PC-3 (cell line): ENCODE results near the gene RECQL5. TPM values are rescaled to one million over a fixed set of nuclear protein-coding genes. Genes with fewer than 3 reads are reported as not detected.

Experiments
- ATAC-seq: fragments of 200-7000 bp; cut with Tn5 transposase; 2 replicates; pipeline ENCODE4 v1.9.1; 2020; ENCODE audit warnings: mild to moderate bottlenecking, moderate library complexity
- BruUV-seq: library from RNA; stranded (reverse); fragments of 400-500 nt; replicated peaks from 2 replicates; lab custom pipeline; 2021; lab: Mats Ljungman, UMichigan
- CTCF ChIA-PET: fragments of 300-600 bp; sonication (Branson Sonifier 250); formaldehyde crosslinking; loops from one replicate; lab custom pipeline; 2022; ENCODE audit warnings: antibody characterized with exemption; lab: Charles Lee
- POLR2A ChIA-PET: fragments of 300-600 bp; sonication (Branson Sonifier 250); formaldehyde crosslinking; loops from one replicate; lab custom pipeline; 2022; ENCODE audit warnings: antibody characterized with exemption; ENCODE audit not compliant: unreplicated experiment; lab: Charles Lee
- DNase-seq: peaks from one replicate; pipeline ENCODE4 v3.0.0-alpha.2; 2015
- H2AFZ ChIP-seq: fragments of 300-600 bp; sonication (generic); 2 replicates; pipeline ENCODE4 v1.6.0; 2016; ENCODE audit warnings: antibody characterized with exemption, low read length
- H3F3A ChIP-seq: fragments of 300-600 bp; sonication (generic); one replicate; pipeline ENCODE4 v1.6.0; 2017; ENCODE audit warnings: antibody characterized with exemption, low read length, control low read depth, mild to moderate bottlenecking; ENCODE audit not compliant: unreplicated experiment
- H3K27ac ChIP-seq: fragments of 300-600 bp; sonication (generic); 2 replicates; pipeline ENCODE4 v1.5.1; 2016; ENCODE audit warnings: mild to moderate bottlenecking, low read length
- H3K27me3 ChIP-seq: fragments of 300-600 bp; sonication (generic); 2 replicates; pipeline ENCODE4 v1.6.1; 2016; ENCODE audit warnings: low read length, mixed read lengths
- H3K36me3 ChIP-seq: fragments of 300-600 bp; sonication (generic); 2 replicates; pipeline ENCODE4 v1.6.1; 2016; ENCODE audit warnings: low read depth, mixed run types, low read length, mixed read lengths
- H3K4me1 ChIP-seq: fragments of 300-600 bp; sonication (generic); 2 replicates; pipeline ENCODE4 v1.5.1; 2016; ENCODE audit warnings: low read length; ENCODE audit not compliant: insufficient read depth
- H3K4me2 ChIP-seq: fragments of 300-600 bp; sonication (generic); 2 replicates; pipeline ENCODE4 v1.6.0; 2016; ENCODE audit warnings: low read length
- H3K4me3 ChIP-seq: fragments of 300-600 bp; sonication (generic); 2 replicates; pipeline ENCODE4 v1.5.1; 2016; ENCODE audit warnings: mild to moderate bottlenecking, low read length, mixed read lengths
- H3K79me2 ChIP-seq: fragments of 300-600 bp; sonication (generic); 2 replicates; pipeline ENCODE4 v1.6.1; 2017; ENCODE audit warnings: low read length, mixed read lengths
- H3K9ac ChIP-seq: fragments of 300-600 bp; sonication (generic); 2 replicates; pipeline ENCODE4 v1.6.0; 2016; ENCODE audit warnings: mild to moderate bottlenecking, low read length
- H3K9me2 ChIP-seq: fragments of 300-600 bp; sonication (generic); replicated peaks from 2 replicates; pipeline ENCODE4 v1.6.1; 2016; ENCODE audit warnings: mixed run types, low read length, mixed read lengths
- H3K9me3 ChIP-seq: fragments of 300-600 bp; sonication (generic); 2 replicates; pipeline ENCODE4 v1.6.1; 2016; ENCODE audit warnings: low read length, mixed read lengths
- H4K20me1 ChIP-seq: fragments of 300-600 bp; sonication (generic); 2 replicates; pipeline ENCODE4 v1.6.1; 2016; ENCODE audit warnings: low read length, mixed read lengths
- EZH2 ChIP-seq: fragments of 300-600 bp; sonication (generic); IDR thresholded peaks from one replicate; pipeline ENCODE4 v1.6.1; 2017; ENCODE audit warnings: antibody characterized with exemption, mild to moderate bottlenecking, low read length; ENCODE audit not compliant: unreplicated experiment
- EZH2phosphoT487 ChIP-seq: fragments of 300-600 bp; sonication (generic); IDR thresholded peaks from 2 replicates; pipeline ENCODE4 v1.6.1; 2018; ENCODE audit warnings: mild to moderate bottlenecking, antibody characterized with exemption, low read length, borderline replicate concordance
- intact Hi-C: fragments of 100-400 bp; cut with micrococcal nuclease; formaldehyde crosslinking; loops from 2 replicates; pipeline ENCODE4 v1.9.0; 2023
- total RNA-seq: library from RNA; depleted of rRNA; stranded (reverse); fragments of >200 nt; gene quantifications from 2 replicates; pipeline ENCODE4 v1.2.3, GENCODE V29; 2014
- TF ChIP-seq, protein P1 (sequence below): fragments of 300-600 bp; sonication (generic); conservative IDR thresholded peaks from 2 replicates; pipeline ENCODE4 v1.5.1; 2017; ENCODE audit warnings: antibody characterized with exemption, low read depth, mild to moderate bottlenecking, low read length

RECQL5 gene
- total RNA-seq, 1 experiment from 2014 or later, result 54.2 TPM

DNA sequence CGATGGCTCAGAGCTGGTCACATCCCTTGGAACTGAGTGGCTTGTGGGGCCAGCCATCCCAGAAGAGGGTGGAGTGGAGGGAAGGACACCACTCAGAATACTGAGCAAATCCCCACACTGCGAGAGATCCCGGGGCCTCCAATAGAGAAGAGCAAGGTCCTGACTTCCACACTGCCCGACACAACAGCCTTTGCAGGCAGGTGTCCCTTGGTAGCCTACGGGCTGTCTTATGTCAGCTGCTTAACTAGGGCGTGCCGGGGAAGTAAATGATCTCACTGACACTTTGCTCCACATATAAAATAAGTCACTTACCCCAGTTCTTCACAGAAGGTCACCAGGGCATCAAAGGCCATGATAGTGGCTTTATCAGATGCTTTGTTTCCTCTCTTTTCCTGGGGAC is 16.1 kb downstream of the RECQL5 start:
- H3K4me3 ChIP-seq, result no peak overlapping the region
- H3F3A ChIP-seq, result no peaks in the 10 kb centered on the region
- no peaks in the 10 kb centered on the region for H3K9me2 ChIP-seq
- H3K4me1 ChIP-seq, result peaks cover 15% of the 10 kb centered on the region
- ChIA-PET CTCF (interaction anchor here (1.9 to 4.0 kb wide), 2 partner anchors 18 kb away, joined by 10 to 83 read pairs; partner anchors contain the start of gene SMIM5), POLR2A (no interaction called here)
- H3K27me3 ChIP-seq, result no peaks in the 10 kb centered on the region
- no peaks in the 10 kb centered on the region for H3K79me2 ChIP-seq
- H3K9ac ChIP-seq, result no peak overlapping the region
- DNase-seq, result no peak
- H3K36me3 ChIP-seq, result peaks cover 14% of the 10 kb centered on the region; the same call in 1 of the 2 replicates
- no peaks in the 10 kb centered on the region for H4K20me1 ChIP-seq
- ATAC-seq, result no peak
- H2AFZ ChIP-seq, result no peak overlapping the region
- H3K9me3 ChIP-seq, result no peaks in the 10 kb centered on the region
- no peak overlapping the region for H3K4me2 ChIP-seq
- TF ChIP-seq, protein P1, sequence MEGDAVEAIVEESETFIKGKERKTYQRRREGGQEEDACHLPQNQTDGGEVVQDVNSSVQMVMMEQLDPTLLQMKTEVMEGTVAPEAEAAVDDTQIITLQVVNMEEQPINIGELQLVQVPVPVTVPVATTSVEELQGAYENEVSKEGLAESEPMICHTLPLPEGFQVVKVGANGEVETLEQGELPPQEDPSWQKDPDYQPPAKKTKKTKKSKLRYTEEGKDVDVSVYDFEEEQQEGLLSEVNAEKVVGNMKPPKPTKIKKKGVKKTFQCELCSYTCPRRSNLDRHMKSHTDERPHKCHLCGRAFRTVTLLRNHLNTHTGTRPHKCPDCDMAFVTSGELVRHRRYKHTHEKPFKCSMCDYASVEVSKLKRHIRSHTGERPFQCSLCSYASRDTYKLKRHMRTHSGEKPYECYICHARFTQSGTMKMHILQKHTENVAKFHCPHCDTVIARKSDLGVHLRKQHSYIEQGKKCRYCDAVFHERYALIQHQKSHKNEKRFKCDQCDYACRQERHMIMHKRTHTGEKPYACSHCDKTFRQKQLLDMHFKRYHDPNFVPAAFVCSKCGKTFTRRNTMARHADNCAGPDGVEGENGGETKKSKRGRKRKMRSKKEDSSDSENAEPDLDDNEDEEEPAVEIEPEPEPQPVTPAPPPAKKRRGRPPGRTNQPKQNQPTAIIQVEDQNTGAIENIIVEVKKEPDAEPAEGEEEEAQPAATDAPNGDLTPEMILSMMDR, result no peak
- TF ChIP-seq EZH2 (no peak), EZH2phosphoT487 (no peak)
- BruUV-seq, result no TSS peak
- intact Hi-C loops, result no loop called here
- H3K27ac ChIP-seq, result no peak overlapping the region

DNA sequence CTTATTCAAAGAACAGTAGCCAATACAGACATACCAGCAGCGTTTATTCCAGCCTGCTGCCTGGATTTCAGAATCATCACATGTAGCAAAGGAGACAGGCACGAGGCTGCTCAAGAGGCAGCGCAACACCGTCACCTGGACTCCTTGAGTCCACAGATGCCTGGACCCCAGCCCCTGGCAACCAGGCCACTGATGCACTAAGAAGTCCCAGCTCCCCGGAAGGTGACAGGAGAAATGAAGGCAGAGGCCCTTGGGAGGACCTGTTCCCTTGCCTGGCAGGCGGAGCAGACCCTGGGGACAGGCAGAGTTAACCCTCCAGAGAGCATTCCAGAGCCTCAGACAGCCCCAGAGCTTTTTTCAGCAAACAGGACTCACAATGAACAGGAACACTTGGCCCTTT is 17.3 kb downstream of the RECQL5 start:
- no peaks in the 10 kb centered on the region for H3F3A ChIP-seq
- no peak overlapping the region for H3K27ac ChIP-seq
- no TSS peak for BruUV-seq
- ChIA-PET CTCF (interaction anchor here (1.9 kb wide), 1 partner anchor 16 kb away, joined by 10 read pairs; the partner anchor contains the start of gene SMIM5), POLR2A (no interaction called here)
- ATAC-seq (no peak), DNase-seq (no peak)
- intact Hi-C loops, result no loop called here
- no peak overlapping the region for H3K4me3 ChIP-seq
- no peaks in the 10 kb centered on the region for H3K9me2 ChIP-seq
- no peaks in the 10 kb centered on the region for H3K79me2 ChIP-seq
- peaks cover 14% of the 10 kb centered on the region; the same call in 1 of the 2 replicates for H3K36me3 ChIP-seq
- H2AFZ ChIP-seq, result no peak overlapping the region
- no peaks in the 10 kb centered on the region for H3K9me3 ChIP-seq
- no peaks in the 10 kb centered on the region for H4K20me1 ChIP-seq
- H3K27me3 ChIP-seq, result no peaks in the 10 kb centered on the region
- no peak for TF ChIP-seq EZH2phosphoT487
- no peak for TF ChIP-seq EZH2
- TF ChIP-seq, protein P1, result no peak
- peaks cover 27% of the 10 kb centered on the region for H3K4me1 ChIP-seq
- H3K9ac ChIP-seq, result no peak overlapping the region
- no peak overlapping the region for H3K4me2 ChIP-seq

DNA sequence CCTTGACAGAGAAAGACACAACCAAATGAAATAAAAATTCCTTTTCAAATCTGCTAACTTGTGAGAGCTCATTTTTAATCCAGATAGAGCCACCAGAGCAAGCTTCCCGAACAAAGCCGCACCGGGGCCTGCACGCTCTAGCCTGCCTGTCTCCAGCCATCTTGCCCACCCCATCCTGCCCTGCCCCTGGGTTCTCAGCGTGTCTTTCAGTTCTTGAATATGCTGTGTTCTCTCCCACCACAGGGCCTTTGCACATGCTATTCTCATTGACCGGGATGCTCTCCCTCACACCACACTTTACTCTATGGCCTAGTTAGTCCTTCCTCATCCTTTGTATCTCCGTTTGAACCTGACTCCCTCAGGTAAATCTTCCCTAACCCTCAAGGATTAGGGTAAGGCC is 19.0 kb downstream of the RECQL5 start:
- BruUV-seq, result no TSS peak
- Histone ChIP-seq H3K9me3 (no peaks in the 10 kb centered on the region), H2AFZ (no peak overlapping the region), H4K20me1 (no peaks in the 10 kb centered on the region), H3K79me2 (no peaks in the 10 kb centered on the region), H3K36me3 (peaks cover 14% of the 10 kb centered on the region; the same call in 1 of the 2 replicates), H3K27me3 (no peaks in the 10 kb centered on the region), H3K4me3 (no peak overlapping the region), H3K9me2 (no peaks in the 10 kb centered on the region), H3K9ac (no peak overlapping the region), H3K4me2 (no peak overlapping the region), H3K27ac (peak overlapping the region; percentile 94), H3K4me1 (peaks cover 34% of the 10 kb centered on the region), H3F3A (no peaks in the 10 kb centered on the region)
- POLR2A ChIA-PET, result no interaction called here
- ATAC-seq, result no peak
- CTCF ChIA-PET, result no interaction called here
- intact Hi-C loops, result no loop called here
- no peak for TF ChIP-seq EZH2phosphoT487
- TF ChIP-seq, protein P1, result no peak
- no peak for TF ChIP-seq EZH2
- no peak for DNase-seq
